Kidney epithelial cell (primary cell): ENCODE data around the gene PRKACA. TPM values are rescaled to one million over a fixed set of nuclear protein-coding genes. Genes with fewer than 3 reads are reported as not detected.

Source experiments
- DNase-seq: peaks from one replicate; pipeline ENCODE4 v3.0.0-alpha.2; 2010; ENCODE audit warnings: low read depth
- H3K27me3 ChIP-seq: 2 replicates; pipeline ENCODE4 v1.6.0; 2011; ENCODE audit warnings: low read length; ENCODE audit not compliant: control insufficient read depth, insufficient read depth
- H3K36me3 ChIP-seq: 2 replicates; pipeline ENCODE4 v1.5.1; 2011; ENCODE audit warnings: low read length; ENCODE audit not compliant: control insufficient read depth, insufficient read depth
- H3K4me3 ChIP-seq: 2 replicates; pipeline ENCODE4 v1.5.1; 2011; ENCODE audit warnings: low read depth, mild to moderate bottlenecking, control low read depth, low read length
- total RNA-seq: library from RNA; depleted of rRNA; stranded (reverse); fragments of >200 nt; gene quantifications from 2 replicates; pipeline ENCODE4 v1.2.3, GENCODE V29; 2015
- TF ChIP-seq, protein P1 (sequence below): IDR thresholded peaks from 2 replicates; pipeline ENCODE4 v1.5.1; 2011; ENCODE audit warnings: mild to moderate bottlenecking, moderate library complexity, low read length, control low read depth, inconsistent platforms; ENCODE audit not compliant: insufficient read depth, poor library complexity, severe bottlenecking

Gene PRKACA
- total RNA-seq, result 37.3 and 44.5 TPM in 2 replicates

DNA sequence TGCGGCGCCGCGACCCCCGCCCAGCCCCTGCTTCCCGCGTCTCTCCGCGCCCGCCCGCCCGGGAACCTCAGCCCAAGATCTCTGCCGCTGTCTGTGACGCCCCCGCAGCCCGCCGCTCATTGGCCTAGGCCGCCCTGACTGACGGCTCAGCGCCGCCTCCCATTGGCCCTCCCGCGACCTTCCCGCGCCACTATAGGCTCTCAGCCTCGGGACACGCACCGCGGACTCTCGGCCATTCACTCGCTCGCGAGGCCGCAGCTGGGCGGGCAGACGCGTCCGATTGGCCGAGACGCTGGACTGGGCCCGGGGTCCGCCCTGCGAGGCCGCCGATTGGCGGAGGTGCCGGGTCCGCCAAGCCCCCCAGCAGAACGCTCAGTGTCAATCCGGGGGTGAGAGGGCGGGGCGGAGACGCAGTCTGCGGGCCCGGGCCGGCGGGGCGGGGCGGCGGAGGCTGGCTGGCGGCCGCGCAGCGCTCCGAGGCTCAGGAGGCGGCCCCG lies at the start of gene PRKACA:
Gene PRKACA (minus strand): TSS at position 95 of the 497 bp plus-strand sequence. CDS start 215 bp downstream, outside the sequence.
- Histone ChIP-seq H3K27me3 (no peaks in the 10 kb centered on the region), H3K4me3 (peak within 1 kb of the TSS; percentile 82), H3K36me3 (peaks cover 2% of the 10 kb centered on the region)
- peak; percentile 91 for DNase-seq
- TF ChIP-seq, protein P1, sequence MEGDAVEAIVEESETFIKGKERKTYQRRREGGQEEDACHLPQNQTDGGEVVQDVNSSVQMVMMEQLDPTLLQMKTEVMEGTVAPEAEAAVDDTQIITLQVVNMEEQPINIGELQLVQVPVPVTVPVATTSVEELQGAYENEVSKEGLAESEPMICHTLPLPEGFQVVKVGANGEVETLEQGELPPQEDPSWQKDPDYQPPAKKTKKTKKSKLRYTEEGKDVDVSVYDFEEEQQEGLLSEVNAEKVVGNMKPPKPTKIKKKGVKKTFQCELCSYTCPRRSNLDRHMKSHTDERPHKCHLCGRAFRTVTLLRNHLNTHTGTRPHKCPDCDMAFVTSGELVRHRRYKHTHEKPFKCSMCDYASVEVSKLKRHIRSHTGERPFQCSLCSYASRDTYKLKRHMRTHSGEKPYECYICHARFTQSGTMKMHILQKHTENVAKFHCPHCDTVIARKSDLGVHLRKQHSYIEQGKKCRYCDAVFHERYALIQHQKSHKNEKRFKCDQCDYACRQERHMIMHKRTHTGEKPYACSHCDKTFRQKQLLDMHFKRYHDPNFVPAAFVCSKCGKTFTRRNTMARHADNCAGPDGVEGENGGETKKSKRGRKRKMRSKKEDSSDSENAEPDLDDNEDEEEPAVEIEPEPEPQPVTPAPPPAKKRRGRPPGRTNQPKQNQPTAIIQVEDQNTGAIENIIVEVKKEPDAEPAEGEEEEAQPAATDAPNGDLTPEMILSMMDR, result no peak

- no peak for DNase-seq
- Histone ChIP-seq H3K27me3 (peaks cover 15% of the 10 kb centered on the region), H3K4me3 (no peak overlapping the region), H3K36me3 (no peaks in the 10 kb centered on the region)
- TF ChIP-seq, protein P1, result no peak
Measured at GRCh38 chr19:14166999-14167575, 49.5 kb upstream of the PRKACA start.

- TF ChIP-seq, protein P1, result no peak
- Histone ChIP-seq H3K27me3 (peaks cover 15% of the 10 kb centered on the region), H3K4me3 (no peak overlapping the region), H3K36me3 (no peaks in the 10 kb centered on the region)
- DNase-seq, result no peak
Measured at GRCh38 chr19:14165990-14166830, 48.6 kb upstream of the PRKACA start.

- peaks cover 15% of the 10 kb centered on the region for H3K27me3 ChIP-seq
- DNase-seq, result no peak
- no peaks in the 10 kb centered on the region for H3K36me3 ChIP-seq
- H3K4me3 ChIP-seq, result no peak overlapping the region
- TF ChIP-seq, protein P1, result no peak
Measured at GRCh38 chr19:14164724-14165493, 47.3 kb upstream of the PRKACA start.

- DNase-seq, result no peak
- Histone ChIP-seq H3K4me3 (no peak overlapping the region), H3K27me3 (peaks cover 15% of the 10 kb centered on the region), H3K36me3 (no peaks in the 10 kb centered on the region)
- TF ChIP-seq, protein P1, result no peak
Measured at GRCh38 chr19:14164082-14164481, 46.5 kb upstream of the PRKACA start.
